ENCODE measurements around the gene EFHD1. TPM values are rescaled to one million over a fixed set of nuclear protein-coding genes. Genes with fewer than 3 reads are reported as not detected.

Gene EFHD1
- total and polyA plus RNA-seq, 2 of the 13 experiments (the other 11 are each of a cell fraction or from before 2014, with no cell fraction given) = 0.09 TPM; not detected in 1

- no peak for TF ChIP-seq ZBTB37 (CRISPR knock-in tag; IDR thresholded peaks at IDR 0.05)
- TF ChIP-seq TGIF2 (CRISPR knock-in tag; IDR thresholded peaks at IDR 0.05) = peak; percentile 60; the same call in 1 of the 2 replicates
- no peak for TF ChIP-seq SOX13 (IDR thresholded peaks at IDR 0.05)
- TF ChIP-seq SOX13 (CRISPR knock-in tag; conservative IDR thresholded peaks at IDR 0.05 in 1 of 2, IDR thresholded peaks at IDR 0.05 in 1 of 2) = no peak
- no peak for TF ChIP-seq PHF21A (CRISPR knock-in tag; IDR thresholded peaks at IDR 0.05)
- peak; percentile 63; the same call in 1 of the 2 replicates for TF ChIP-seq ATF2 (CRISPR knock-in tag; IDR thresholded peaks at IDR 0.05)
- TF ChIP-seq RNF2 (conservative IDR thresholded peaks at IDR 0.05; ENCODE audit: low read depth) = peak; percentile 90
- TF ChIP-seq ZNF792 (CRISPR knock-in tag; IDR thresholded peaks at IDR 0.05) = peak; percentile 87
- peak; percentile 93; the same call in 1 of the 2 replicates for TF ChIP-seq ZNF101 (CRISPR knock-in tag; IDR thresholded peaks at IDR 0.05; ENCODE audit: borderline replicate concordance, low read depth)
- TF ChIP-seq ZNF597 (CRISPR knock-in tag; IDR thresholded peaks at IDR 0.05) = no peak
- no peak for TF ChIP-seq PAF1 (CRISPR knock-in tag; IDR thresholded peaks at IDR 0.05)
- TF ChIP-seq RXRB (CRISPR knock-in tag; IDR thresholded peaks at IDR 0.05; ENCODE audit: borderline replicate concordance) = 0 out of 2 replicates have a peak, but pooled peaks have one; percentile 17
- TF ChIP-seq ATF7-NPFF (CRISPR knock-in tag; IDR thresholded peaks at IDR 0.05; ENCODE audit: low read depth) = peak; percentile 97
- TF ChIP-seq ZNF12 (CRISPR knock-in tag; IDR thresholded peaks at IDR 0.05) = peak; percentile 52; the same call in 1 of the 2 replicates
- peak; percentile 87 for TF ChIP-seq TEF (CRISPR knock-in tag; IDR thresholded peaks at IDR 0.05)
- 0 out of 2 replicates have a peak, but pooled peaks have one; percentile 51 for TF ChIP-seq ZBTB42 (CRISPR knock-in tag; IDR thresholded peaks at IDR 0.05)
- TF ChIP-seq ZBTB33 (CRISPR knock-in tag; IDR thresholded peaks at IDR 0.05) = no peak
- peak; percentile 88 for TF ChIP-seq MED13 (CRISPR knock-in tag; IDR thresholded peaks at IDR 0.05)
- TF ChIP-seq ZNF230 (CRISPR knock-in tag; IDR thresholded peaks at IDR 0.05) = peak; percentile 87
- 0 out of 2 replicates have a peak, but pooled peaks have one; percentile 56 for TF ChIP-seq ZNF124 (CRISPR knock-in tag; IDR thresholded peaks at IDR 0.05)
- TF ChIP-seq ZNF777 (CRISPR knock-in tag; IDR thresholded peaks at IDR 0.05) = peak; percentile 93
- peak; percentile 69; the same call in 1 of the 2 replicates for TF ChIP-seq LBX2 (CRISPR knock-in tag; IDR thresholded peaks at IDR 0.05; ENCODE audit: borderline replicate concordance)
Observed at GRCh38 chr2:232633413-232634205, at the start of gene EFHD1 (continued).

All from HepG2 (cell line).